GM12801 (cell line): ENCODE measurements around the gene AP4B1.

ENCODE experiments used
- CTCF ChIP-seq: IDR thresholded peaks from one replicate; pipeline ENCODE4 v1.5.1; 2011; ENCODE audit warnings: control low read depth; ENCODE audit not compliant: insufficient read length; ENCODE audit errors: extremely low read depth

AP4B1 gene

DNA sequence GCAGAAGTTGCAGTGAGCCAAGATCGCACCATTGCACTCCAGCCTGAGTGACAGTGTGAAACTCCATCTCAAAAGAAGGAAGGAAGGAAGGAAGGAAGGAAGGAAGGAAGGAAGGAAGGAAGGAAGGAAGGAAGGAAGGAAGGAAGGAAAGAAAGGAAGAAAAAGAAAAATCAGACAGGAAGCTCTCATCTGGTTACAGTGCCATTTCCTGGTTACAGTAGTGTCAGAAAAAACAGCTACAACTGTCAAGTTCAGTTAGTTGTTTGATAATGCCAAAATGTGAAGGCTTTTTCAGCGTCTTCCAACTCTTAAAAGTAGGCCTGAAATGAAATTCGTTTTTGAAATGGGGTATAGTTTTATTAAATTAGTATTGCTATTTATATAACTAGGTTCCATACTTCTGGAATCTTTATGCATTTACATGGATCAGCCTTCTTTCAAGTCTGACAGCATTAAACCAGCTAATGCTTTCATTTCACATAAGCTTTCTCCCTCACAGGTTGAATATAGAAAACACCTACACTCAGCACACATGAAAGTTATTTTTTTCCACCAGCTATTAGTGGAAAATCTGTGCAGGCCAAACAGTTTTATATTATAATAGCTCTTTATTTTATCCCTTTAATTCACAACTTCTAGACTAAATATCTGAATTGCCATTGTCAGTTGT is 54.3 kb downstream of the AP4B1 start:
- no peak for TF ChIP-seq CTCF

DNA sequence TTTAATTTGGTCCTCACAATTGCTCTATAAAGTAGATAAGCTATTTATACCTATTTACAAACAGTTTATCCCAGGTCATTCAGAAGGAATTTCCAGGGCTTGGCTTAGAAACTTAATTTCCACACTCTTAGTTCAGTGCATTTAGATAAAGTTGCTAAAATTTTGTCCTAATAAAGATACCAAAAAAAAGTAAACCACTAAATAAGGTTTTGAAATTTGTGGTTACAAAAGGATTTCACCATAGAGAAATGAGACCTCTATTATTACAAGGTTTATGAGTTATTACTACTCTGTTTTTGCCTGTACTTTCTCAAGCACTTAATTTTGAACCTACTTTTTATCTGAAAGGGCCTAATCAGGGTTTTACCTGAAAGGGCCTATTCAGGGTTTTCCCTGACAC is 55.5 kb downstream of the AP4B1 start:
- no peak for TF ChIP-seq CTCF

DNA sequence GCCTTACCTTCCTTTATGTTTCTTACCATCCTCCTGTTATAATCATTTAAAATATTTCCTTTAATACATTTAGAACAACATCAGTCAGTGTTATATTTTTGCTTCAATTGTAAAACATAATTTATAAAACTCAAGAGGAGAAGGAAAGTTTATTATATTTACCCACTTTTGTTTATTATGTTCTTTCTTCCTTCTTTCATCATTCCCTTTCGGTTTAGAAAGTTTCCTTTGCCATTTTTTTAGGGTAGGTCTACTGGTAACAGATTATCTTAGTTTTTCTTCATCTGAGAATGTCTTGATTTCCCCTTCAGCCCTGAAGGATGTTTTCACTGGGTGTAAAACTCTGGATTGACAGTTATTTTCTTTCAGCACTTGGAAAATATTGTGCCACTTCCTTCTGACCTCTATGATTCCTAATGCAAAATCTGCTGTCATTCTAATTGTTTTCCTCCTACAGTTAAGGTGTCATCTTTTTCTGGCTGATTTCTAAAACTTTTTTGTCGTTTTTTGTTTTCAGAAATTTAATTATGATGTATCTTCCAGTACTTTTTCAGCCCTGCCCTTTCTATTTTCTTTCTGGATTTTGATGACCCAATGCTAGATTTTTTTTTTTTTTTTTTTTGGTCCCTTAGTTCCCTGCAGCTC is 58.1 kb downstream of the AP4B1 start:
- TF ChIP-seq CTCF: no peak
